Activated T-helper 1 cell treated with anti-CD3 and anti-CD28 coated beads, Interleukin-2, amount 50 U/mL, for 16 hours (primary cell): ENCODE data around the gene OR52E2.

Source experiments
- DNase-seq, 2 donors: peaks; one replicate each; pipeline ENCODE4 v3.0.0-alpha.2; 2020; ENCODE audit warnings: low read depth in 1 of 2, low spot score in 1 of 2

Gene OR52E2

GRCh38 chr11:5013012-5013411 is 46.4 kb downstream of the OR52E2 start:
- no peak for DNase-seq

- no peak for DNase-seq
Measured at GRCh38 chr11:5011254-5011653, 48.2 kb downstream of the OR52E2 start.
